Measurements from ENCODE around the gene CCL4. TPM values are rescaled to one million over a fixed set of nuclear protein-coding genes. Genes with fewer than 3 reads are reported as not detected.
"Not testable (repeated sequence)": the region's sequence is repeated elsewhere in the genome, so short reads cannot be mapped to it uniquely, and the experiment has no call there.

Gene CCL4
- total RNA-seq, 6 donors from 2014 or later = 5.7 to 24.0 (median 14.1) TPM

DNA sequence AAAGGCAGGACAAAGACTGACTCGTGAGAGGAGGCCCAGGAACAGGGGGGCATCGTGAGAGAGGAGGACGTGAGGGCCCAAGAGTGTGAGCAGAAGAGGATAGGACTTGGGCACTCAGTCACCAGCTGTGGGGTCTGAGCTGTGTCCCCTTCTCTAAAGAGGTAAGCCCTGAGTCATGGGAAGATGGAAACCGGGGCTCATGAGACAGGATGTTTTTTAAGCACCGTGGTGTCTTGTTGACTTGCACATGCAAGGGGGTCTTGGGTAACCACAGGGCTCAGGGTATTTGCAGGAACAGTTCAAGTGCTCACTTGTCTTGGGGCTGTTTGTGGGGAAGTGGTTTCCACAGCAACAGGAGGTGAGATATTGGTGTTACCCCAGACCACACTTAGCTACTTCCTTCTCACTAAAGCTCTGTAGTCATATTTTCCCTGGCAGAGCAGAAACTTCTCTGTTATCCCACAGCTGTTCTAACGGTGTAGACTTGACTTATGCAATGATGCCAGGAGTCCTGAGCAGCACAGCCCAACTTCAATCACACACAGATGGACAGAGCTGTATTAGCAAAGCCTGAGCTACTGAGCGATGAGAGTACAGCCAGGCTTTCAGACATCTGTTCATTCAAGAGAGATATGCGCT is 21.0 kb upstream of the CCL4 start:
- H3K36me3 ChIP-seq, H3K4me3 ChIP-seq, H3K27me3 ChIP-seq, H3K9me3 ChIP-seq: not testable (repeated sequence)
- Histone ChIP-seq H3K4me1 (peaks cover 0 to 23% (median 10%) of the 10 kb centered on the region in 4 donors), H3K27ac (peak overlapping the region in 3 of 4 donors; percentile 26 to 77 (median 54))
- TF ChIP-seq POLR2A (IDR thresholded peaks at IDR 0.05) (peak in 1 of 4 donors; percentile 34), POLR2AphosphoS5 (IDR thresholded peaks at IDR 0.05) (peak in 1 of 2 donors; percentile 16), EP300 (IDR thresholded peaks at IDR 0.05) (peak in 1 of 4 donors; percentile 19)
- DNase-seq (peak in 1 of 2 donors; percentile 67), ATAC-seq (ENCODE audit: low FRiP score in 2 of 2) (peak; percentile 84 to 86)
- WGBS, 2 donors = 45 to 57% methylated on average over 8 of the region's 8 CpGs

DNA sequence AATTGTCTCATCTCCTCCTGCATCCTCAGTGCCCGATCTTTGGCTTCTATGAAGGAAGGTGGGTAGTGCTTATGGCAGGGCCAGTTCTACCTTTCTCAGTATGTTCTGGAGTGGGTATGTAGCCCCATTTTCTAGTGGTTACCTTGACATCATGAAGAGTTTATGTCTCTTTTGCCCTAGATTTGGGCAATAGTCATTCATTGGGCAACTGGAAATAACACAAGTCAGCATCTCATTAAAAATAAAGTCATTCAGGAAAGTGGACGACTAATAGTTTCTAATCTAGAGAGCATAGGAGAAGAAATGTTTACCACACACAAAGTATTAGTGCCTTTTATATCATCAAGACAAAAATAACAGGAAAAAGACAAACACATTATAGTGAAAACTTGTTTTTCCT is 19.9 kb upstream of the CCL4 start:
- Histone ChIP-seq H3K4me1 (peaks cover 0 to 25% (median 10%) of the 10 kb centered on the region in 4 donors), H3K27ac (peak overlapping the region in 1 of 4 donors; percentile 52)
- 84% methylated on average over 2 of the region's 2 CpGs for WGBS, 2 donors
- H3K4me3 ChIP-seq; H3K36me3 ChIP-seq; DNase-seq; H3K27me3 ChIP-seq; ATAC-seq (ENCODE audit: low FRiP score in 2 of 2); H3K9me3 ChIP-seq: not testable (repeated sequence)

DNA sequence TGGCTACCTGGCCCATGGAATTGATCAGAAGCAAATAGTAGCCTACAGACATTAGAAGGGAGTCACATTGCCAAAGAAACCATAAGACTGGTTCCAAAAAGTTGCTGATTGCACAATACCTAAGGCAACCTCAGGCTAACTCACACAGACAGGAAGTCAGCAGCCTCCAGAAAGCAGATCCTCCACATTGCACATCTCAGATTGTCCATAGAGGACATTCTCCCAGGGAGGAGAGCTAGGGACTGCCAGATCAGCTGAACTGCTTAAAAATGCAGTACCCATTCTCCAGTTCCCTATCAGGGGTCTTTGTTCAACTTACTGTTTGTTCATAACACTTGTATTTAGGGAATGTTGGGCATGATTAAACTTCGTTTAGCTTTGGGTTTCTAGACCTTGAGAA is 17.9 kb upstream of the CCL4 start:
- Histone ChIP-seq H3K27me3 (no peaks in the 10 kb centered on the region), H3K27ac (no peak overlapping the region), H3K4me3 (no peak overlapping the region), H3K9me3 (no peaks in the 10 kb centered on the region), H3K36me3 (no peaks in the 10 kb centered on the region), H3K4me1 (peaks cover 0 to 29% (median 10%) of the 10 kb centered on the region in 4 donors)
- DNase-seq (peak in 1 of 2 donors; percentile 33), ATAC-seq (ENCODE audit: low FRiP score in 2 of 2) (peak; percentile 46 to 67)
- TF ChIP-seq EP300 (IDR thresholded peaks at IDR 0.05) = no peak
- peak in 1 of 4 donors; percentile 34 for TF ChIP-seq POLR2A (IDR thresholded peaks at IDR 0.05)
- TF ChIP-seq, protein P1, sequence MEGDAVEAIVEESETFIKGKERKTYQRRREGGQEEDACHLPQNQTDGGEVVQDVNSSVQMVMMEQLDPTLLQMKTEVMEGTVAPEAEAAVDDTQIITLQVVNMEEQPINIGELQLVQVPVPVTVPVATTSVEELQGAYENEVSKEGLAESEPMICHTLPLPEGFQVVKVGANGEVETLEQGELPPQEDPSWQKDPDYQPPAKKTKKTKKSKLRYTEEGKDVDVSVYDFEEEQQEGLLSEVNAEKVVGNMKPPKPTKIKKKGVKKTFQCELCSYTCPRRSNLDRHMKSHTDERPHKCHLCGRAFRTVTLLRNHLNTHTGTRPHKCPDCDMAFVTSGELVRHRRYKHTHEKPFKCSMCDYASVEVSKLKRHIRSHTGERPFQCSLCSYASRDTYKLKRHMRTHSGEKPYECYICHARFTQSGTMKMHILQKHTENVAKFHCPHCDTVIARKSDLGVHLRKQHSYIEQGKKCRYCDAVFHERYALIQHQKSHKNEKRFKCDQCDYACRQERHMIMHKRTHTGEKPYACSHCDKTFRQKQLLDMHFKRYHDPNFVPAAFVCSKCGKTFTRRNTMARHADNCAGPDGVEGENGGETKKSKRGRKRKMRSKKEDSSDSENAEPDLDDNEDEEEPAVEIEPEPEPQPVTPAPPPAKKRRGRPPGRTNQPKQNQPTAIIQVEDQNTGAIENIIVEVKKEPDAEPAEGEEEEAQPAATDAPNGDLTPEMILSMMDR (IDR thresholded peaks at IDR 0.05) = no peak
- WGBS, 2 donors = 21 to 44% methylated on average over 1 of the region's 1 CpG

DNA sequence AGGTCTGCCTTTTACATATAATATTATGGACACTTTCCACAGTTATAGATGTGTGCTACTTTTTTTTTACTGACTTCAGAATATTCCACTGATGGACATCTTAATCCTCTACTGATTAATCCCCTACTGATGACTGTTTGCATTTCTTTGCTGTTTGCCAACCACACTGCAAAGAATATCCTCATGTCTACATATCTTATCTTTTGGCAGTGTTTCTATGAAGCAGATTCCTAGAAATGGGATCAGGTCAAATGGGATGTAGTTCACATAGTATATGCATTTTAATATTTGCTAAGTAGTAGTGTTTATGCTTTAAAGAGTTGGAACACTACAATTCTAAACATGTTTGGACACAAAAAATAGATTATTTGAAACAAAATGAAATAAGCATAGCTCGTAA is 16.8 kb upstream of the CCL4 start:
- H3K27ac ChIP-seq = no peak overlapping the region
- H3K27me3 ChIP-seq = no peaks in the 10 kb centered on the region
- H3K36me3 ChIP-seq = no peaks in the 10 kb centered on the region
- WGBS, 2 donors = 89% methylated on average over 1 of the region's 1 CpG
- H3K4me1 ChIP-seq = peaks cover 0 to 26% (median 10%) of the 10 kb centered on the region in 4 donors
- H3K9me3 ChIP-seq = no peaks in the 10 kb centered on the region
- H3K4me3 ChIP-seq = no peak overlapping the region
- DNase-seq (no peak), ATAC-seq (ENCODE audit: low FRiP score in 2 of 2) (no peak)
- TF ChIP-seq EP300 (IDR thresholded peaks at IDR 0.05) (no peak), POLR2A (IDR thresholded peaks at IDR 0.05) (no peak), POLR2AphosphoS5 (IDR thresholded peaks at IDR 0.05) (no peak)
- TF ChIP-seq, protein P1 (IDR thresholded peaks at IDR 0.05) = no peak

DNA sequence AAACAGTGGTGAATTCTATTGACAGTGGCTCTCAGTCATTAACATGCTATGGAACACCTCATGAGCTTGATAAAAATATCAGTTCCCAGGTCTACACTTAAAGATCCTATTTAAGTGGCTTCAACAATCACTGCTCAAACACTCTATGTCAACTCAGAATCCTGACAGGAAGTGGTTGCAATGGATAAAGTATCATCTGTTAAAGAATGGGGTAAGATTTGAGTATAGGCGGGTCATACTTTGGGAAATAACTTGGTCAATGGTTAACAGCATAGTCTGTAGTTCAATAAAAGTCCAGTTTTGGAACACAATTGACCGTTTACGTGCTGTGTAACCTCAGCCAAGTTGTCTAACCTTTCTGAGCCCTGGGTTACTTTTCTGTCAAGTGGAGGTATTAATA is 16.2 kb upstream of the CCL4 start:
- not testable (repeated sequence) for DNase-seq; H3K4me3 ChIP-seq; H3K27ac ChIP-seq; H3K9me3 ChIP-seq; ATAC-seq (ENCODE audit: low FRiP score in 2 of 2); H3K27me3 ChIP-seq; H3K36me3 ChIP-seq
- H3K4me1 ChIP-seq = peaks cover 0 to 22% (median 9%) of the 10 kb centered on the region in 4 donors
- 57% methylated on average over 1 to 3 of the region's 3 CpGs for WGBS, 2 donors

DNA sequence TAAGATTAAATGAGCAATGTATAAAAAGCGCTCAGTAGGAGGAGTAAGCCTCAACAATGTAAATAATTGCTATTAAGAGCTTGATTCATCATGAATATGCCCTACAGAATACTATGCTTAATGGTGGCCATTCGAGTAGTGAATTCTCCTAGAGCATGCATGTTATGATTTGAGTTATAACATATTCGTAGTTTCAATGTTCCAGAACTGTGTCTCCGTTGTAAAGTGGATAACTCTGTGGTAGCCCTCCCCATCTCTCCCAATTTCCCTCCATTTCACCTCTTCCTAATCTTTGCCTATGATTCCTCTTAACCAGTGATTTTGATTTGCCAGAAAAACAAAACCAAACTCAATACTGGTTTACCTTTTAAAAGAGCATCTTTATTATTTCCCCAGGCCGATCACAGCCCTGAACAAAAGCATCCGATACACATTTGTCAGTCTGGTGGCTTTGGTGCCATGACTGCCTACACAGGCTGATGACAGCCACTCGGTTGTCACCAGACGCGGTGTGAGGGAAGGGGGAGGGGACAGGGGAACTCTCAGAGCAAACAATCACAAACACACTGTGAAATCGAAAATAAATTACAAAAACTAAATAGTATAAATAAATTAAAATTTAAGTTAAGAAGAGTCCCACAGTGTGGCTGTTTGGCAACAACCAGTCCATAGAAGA is 15.6 kb upstream of the CCL4 start:
- ATAC-seq (ENCODE audit: low FRiP score in 2 of 2); H3K9me3 ChIP-seq; DNase-seq; H3K4me3 ChIP-seq; H3K36me3 ChIP-seq; H3K27me3 ChIP-seq: not testable (repeated sequence)
- 72 to 85% methylated on average over 10 of the region's 10 CpGs for WGBS, 2 donors
- Histone ChIP-seq H3K27ac (peak overlapping the region in 1 of 4 donors; percentile 22), H3K4me1 (peaks cover 0 to 19% (median 9%) of the 10 kb centered on the region in 4 donors)
